ENCODE measurements around the gene PTTG1IP2.

PTTG1IP2 gene

DNA sequence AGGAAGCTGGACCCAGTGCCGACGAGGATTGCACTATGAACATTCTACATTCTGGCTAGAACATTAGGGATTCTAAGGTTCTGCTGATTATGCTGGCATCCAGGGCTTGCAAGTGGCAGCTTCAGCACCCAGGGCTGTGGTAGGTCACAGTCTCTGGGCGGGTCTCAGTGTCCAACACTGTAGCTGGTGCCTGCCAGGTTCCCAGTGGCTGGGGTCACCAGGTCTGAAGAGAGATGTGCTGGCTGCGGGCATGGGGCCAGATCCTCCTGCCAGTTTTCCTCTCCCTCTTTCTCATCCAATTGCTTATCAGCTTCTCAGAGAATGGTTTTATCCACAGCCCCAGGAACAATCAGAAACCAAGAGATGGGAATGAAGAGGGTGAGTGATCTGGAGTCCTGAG lies at the start of gene PTTG1IP2:
Gene PTTG1IP2, plus strand, starts transcription at position 86 of the 400 bp plus-strand sequence. Its CDS starts 148 bp downstream, at position 234.
- Mint-ChIP-seq H3K4me1 (no peaks in the 10 kb centered on the region), H3K36me3 (peaks cover 10% of the 10 kb centered on the region), H3K27me3 (peaks cover 4% of the 10 kb centered on the region), H3K27ac (no peak within 1 kb of the TSS), H3K9me3 (peaks cover 15% of the 10 kb centered on the region), H3K4me3 (no peak within 1 kb of the TSS)

GRCh38 chr7:90421651-90422050 lies 47.8 kb upstream of the PTTG1IP2 start:
- Mint-ChIP-seq H3K27ac (no peak overlapping the region), H3K9me3 (no peaks in the 10 kb centered on the region), H3K4me1 (peaks cover 10% of the 10 kb centered on the region), H3K27me3 (no peaks in the 10 kb centered on the region), H3K4me3 (no peak overlapping the region), H3K36me3 (no peaks in the 10 kb centered on the region)

GRCh38 chr7:90424720-90425119 lies 44.7 kb upstream of the PTTG1IP2 start:
- Mint-ChIP-seq H3K4me1 (peaks cover 10% of the 10 kb centered on the region), H3K27me3 (peaks cover 1% of the 10 kb centered on the region), H3K4me3 (no peak overlapping the region), H3K9me3 (no peaks in the 10 kb centered on the region), H3K36me3 (no peaks in the 10 kb centered on the region), H3K27ac (no peak overlapping the region)

GRCh38 chr7:90425376-90425775 lies 44.1 kb upstream of the PTTG1IP2 start:
- H3K27me3 Mint-ChIP-seq = peaks cover 4% of the 10 kb centered on the region
- H3K36me3 Mint-ChIP-seq = no peaks in the 10 kb centered on the region
- no peaks in the 10 kb centered on the region for H3K9me3 Mint-ChIP-seq
- peaks cover 10% of the 10 kb centered on the region for H3K4me1 Mint-ChIP-seq
- no peak overlapping the region for H3K4me3 Mint-ChIP-seq
- no peak overlapping the region for H3K27ac Mint-ChIP-seq

GRCh38 chr7:90430614-90431460 lies 38.6 kb upstream of the PTTG1IP2 start:
- no peaks in the 10 kb centered on the region for H3K4me1 Mint-ChIP-seq

DNA sequence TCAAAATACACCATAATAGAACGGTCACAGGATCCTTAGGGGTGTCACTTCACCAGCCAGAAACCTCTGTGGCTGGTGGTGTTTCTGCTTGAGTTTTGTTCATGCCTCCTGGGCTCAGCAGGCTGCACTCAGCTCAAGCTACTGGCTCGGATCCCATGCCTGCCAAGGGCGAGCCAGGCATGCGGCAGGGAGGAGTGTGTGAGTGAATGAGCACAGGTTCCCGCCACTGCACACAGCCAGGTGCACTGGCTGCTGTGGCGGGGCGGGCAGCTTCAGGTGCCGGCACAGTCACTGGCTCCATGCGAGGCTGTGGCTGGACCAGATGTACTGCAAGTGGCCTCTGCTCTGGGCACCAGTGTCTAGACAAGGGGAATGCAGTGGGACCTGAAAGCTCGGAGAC lies 36.7 kb upstream of the PTTG1IP2 start:
- Mint-ChIP-seq H3K4me1 (no peaks in the 10 kb centered on the region), H3K4me3 (no peak overlapping the region)

More at GRCh38 chr7:90430614-90431460, 38.6 kb upstream of the PTTG1IP2 start:
- H3K9me3 Mint-ChIP-seq = no peaks in the 10 kb centered on the region
- H3K27me3 Mint-ChIP-seq = peaks cover 16% of the 10 kb centered on the region
- H3K27ac Mint-ChIP-seq = no peak overlapping the region
- H3K36me3 Mint-ChIP-seq = peaks cover 4% of the 10 kb centered on the region
- H3K4me3 Mint-ChIP-seq = no peak overlapping the region

GRCh38 chr7:90433221-90433620 lies 36.2 kb upstream of the PTTG1IP2 start:
- no peaks in the 10 kb centered on the region for H3K9me3 Mint-ChIP-seq
- H3K36me3 Mint-ChIP-seq = peaks cover 4% of the 10 kb centered on the region
- H3K4me3 Mint-ChIP-seq = no peak overlapping the region
- H3K4me1 Mint-ChIP-seq = no peaks in the 10 kb centered on the region
- H3K27ac Mint-ChIP-seq = no peak overlapping the region
- H3K27me3 Mint-ChIP-seq = peaks cover 18% of the 10 kb centered on the region

More for the DNA sequence above, 36.7 kb upstream of the PTTG1IP2 start:
- Mint-ChIP-seq H3K27me3 (peaks cover 18% of the 10 kb centered on the region), H3K9me3 (no peaks in the 10 kb centered on the region), H3K36me3 (peaks cover 4% of the 10 kb centered on the region), H3K27ac (no peak overlapping the region)

- no peaks in the 10 kb centered on the region for H3K9me3 Mint-ChIP-seq
- H3K4me1 Mint-ChIP-seq = no peaks in the 10 kb centered on the region
- no peak overlapping the region for H3K27ac Mint-ChIP-seq
- H3K36me3 Mint-ChIP-seq = no peaks in the 10 kb centered on the region
- H3K27me3 Mint-ChIP-seq = peaks cover 4% of the 10 kb centered on the region
- no peak overlapping the region for H3K4me3 Mint-ChIP-seq
Observed at GRCh38 chr7:90445633-90446032, 23.8 kb upstream of the PTTG1IP2 start.

GRCh38 chr7:90446137-90446899 lies 23.1 kb upstream of the PTTG1IP2 start:
- no peaks in the 10 kb centered on the region for H3K4me1 Mint-ChIP-seq
- H3K4me3 Mint-ChIP-seq = no peak overlapping the region
- no peaks in the 10 kb centered on the region for H3K9me3 Mint-ChIP-seq
- no peak overlapping the region for H3K27ac Mint-ChIP-seq
- peaks cover 4% of the 10 kb centered on the region for H3K27me3 Mint-ChIP-seq
- no peaks in the 10 kb centered on the region for H3K36me3 Mint-ChIP-seq

DNA sequence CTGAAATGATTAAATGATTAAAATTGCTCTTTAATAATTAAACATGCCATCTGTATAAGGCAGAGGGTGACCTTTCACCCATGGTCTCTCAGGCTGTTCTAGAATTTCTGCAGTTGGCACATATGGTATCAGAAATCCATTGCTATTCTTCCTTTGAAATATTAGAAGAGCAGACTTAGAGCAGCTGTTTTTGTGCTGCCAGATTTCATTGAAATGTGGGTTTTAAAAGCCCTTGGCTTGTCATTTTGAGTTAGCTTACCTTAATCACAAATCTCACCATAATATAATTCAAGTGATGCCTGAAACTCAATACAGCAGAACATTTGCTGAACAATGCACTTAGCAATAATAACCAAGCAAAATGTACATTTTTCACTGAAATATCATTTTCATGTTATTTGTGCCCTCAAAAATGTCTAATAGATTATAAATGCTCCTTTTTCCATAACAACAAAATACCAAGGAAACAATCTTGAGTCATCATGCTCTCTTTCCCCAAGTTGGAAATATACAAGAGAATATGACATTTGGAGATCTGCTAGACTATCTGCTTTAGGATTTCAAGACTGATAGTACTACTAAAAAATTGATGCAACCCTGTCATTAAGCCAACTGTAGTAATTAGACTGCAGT lies 16.1 kb upstream of the PTTG1IP2 start:
- no peaks in the 10 kb centered on the region for H3K9me3 Mint-ChIP-seq
- peaks cover 7% of the 10 kb centered on the region for H3K4me1 Mint-ChIP-seq
- no peaks in the 10 kb centered on the region for H3K36me3 Mint-ChIP-seq
- no peak overlapping the region for H3K27ac Mint-ChIP-seq
- peaks cover 5% of the 10 kb centered on the region for H3K27me3 Mint-ChIP-seq
- no peak overlapping the region for H3K4me3 Mint-ChIP-seq

DNA sequence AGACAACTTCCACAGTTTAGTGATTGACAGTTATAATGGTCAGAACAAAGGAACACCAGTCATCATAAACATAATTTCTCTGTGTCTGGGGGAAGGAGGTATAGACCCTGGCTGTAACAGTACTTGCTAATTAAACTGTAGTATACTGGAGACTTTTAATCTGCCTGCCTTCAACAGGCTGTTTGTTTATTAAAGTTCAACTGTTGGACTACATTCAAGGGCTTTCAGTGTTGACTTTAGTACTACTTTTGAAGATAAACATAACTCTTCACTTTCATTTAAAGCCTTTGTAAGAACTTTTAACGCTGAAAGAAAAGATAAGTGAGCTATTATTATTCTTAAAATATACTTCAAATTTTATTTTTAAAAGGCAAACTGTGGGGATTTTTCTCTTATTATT lies 15.5 kb upstream of the PTTG1IP2 start:
- Mint-ChIP-seq H3K4me1 (peaks cover 7% of the 10 kb centered on the region), H3K36me3 (no peaks in the 10 kb centered on the region), H3K27ac (no peak overlapping the region), H3K4me3 (no peak overlapping the region), H3K9me3 (no peaks in the 10 kb centered on the region), H3K27me3 (peaks cover 5% of the 10 kb centered on the region)

DNA sequence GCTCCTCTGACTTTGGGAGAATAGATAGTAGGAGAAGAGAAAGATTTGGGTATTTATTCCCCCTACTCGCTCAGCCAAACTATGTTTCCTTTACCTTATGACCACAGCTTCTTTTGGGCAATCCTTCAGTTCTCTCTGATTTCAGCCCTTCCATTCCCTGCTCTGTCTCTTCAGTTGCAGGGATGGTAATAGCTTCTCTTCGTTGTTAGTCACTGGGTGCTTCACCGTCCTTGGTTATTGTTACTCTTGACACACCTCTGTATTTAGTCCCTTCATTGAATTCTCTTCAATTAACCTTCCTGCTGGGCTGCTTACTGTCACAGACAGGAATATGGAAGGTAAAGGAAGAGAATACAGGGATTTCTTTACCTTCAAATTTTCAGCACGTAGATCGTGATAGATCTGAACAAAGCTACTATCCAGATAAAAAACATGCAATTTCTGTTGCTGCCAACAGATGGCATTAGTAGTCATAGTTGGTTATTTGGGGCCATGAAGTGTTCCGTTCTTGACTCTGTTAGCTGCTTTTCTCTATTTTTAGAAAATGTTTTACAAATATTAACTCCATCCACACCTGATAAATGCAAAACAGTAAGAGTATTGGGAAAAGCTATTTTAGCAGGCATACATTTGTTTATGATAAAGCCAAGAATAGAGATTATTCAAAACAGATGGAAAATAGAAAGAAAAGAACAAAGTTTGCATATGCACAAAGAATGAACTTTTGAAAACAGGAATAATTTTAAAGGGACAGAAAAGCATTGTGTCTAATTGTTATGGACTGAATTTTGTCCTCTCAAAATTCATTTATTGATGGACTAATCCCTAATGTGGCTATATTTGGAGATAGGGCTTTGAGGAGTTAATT lies 14.0 kb upstream of the PTTG1IP2 start:
- H3K27me3 Mint-ChIP-seq = peaks cover 5% of the 10 kb centered on the region
- H3K4me3 Mint-ChIP-seq = no peak overlapping the region
- no peak overlapping the region for H3K27ac Mint-ChIP-seq
- H3K36me3 Mint-ChIP-seq = no peaks in the 10 kb centered on the region
- H3K4me1 Mint-ChIP-seq = peaks cover 7% of the 10 kb centered on the region
- no peaks in the 10 kb centered on the region for H3K9me3 Mint-ChIP-seq

DNA sequence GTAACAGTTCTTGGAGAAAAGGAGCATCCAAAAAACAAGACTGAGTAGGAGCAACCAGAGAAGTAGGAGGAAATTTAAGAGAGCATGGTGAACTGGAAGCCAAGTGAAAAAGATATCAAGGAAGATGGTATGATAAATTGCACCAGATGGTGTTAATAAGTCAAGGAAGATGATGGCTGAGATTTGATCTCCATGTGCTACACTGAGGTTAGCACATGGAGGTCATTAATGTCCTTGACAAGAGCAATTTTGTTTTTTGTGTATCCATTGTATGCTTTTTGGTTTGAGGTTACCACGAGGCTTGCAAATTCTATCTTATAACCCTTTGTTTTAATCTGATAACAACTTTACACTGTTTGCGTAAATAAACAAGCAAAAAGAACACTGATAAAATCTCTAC lies 11.3 kb upstream of the PTTG1IP2 start:
- Mint-ChIP-seq H3K27me3 (peaks cover 5% of the 10 kb centered on the region), H3K36me3 (no peaks in the 10 kb centered on the region), H3K4me3 (no peak overlapping the region), H3K27ac (no peak overlapping the region), H3K9me3 (peaks cover under 1% of the 10 kb centered on the region), H3K4me1 (peaks cover 11% of the 10 kb centered on the region)

GRCh38 chr7:90459888-90460287 lies 9.6 kb upstream of the PTTG1IP2 start:
- Mint-ChIP-seq H3K4me1 (peaks cover 19% of the 10 kb centered on the region), H3K27me3 (peaks cover 5% of the 10 kb centered on the region), H3K4me3 (no peak overlapping the region), H3K27ac (no peak overlapping the region), H3K36me3 (peaks cover 8% of the 10 kb centered on the region), H3K9me3 (peaks cover 10% of the 10 kb centered on the region)

DNA sequence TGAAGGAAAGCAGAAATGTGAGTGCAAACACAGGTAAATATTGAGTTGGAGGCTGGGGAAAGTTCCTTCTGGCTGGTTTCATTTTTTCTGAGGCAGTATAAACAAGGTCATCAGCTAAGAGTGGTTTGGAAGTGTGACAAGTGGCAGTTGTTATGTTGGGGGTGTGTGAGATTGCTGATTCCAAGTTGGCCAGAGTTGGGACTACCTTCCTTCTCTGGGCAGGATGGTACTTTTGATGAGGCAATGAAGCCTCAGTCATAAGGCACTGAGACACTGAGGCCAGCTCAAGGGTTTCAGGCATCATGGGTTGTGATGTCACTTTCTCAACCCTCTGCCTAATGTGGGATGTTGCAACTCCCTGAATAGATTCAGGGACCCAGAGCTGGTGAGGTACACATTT lies 8.2 kb upstream of the PTTG1IP2 start:
- Mint-ChIP-seq H3K27ac (no peak overlapping the region), H3K4me3 (no peak overlapping the region), H3K4me1 (peaks cover 12% of the 10 kb centered on the region), H3K36me3 (peaks cover 16% of the 10 kb centered on the region), H3K9me3 (peaks cover 23% of the 10 kb centered on the region), H3K27me3 (no peaks in the 10 kb centered on the region)
